Kidney epithelial cell (primary cell): ENCODE results near the gene SRSF8. TPM values are rescaled to one million over a fixed set of nuclear protein-coding genes. Genes with fewer than 3 reads are reported as not detected.

ENCODE experiments used
- DNase-seq: peaks from one replicate; pipeline ENCODE4 v3.0.0-alpha.2; 2010; ENCODE audit warnings: low read depth
- H3K27me3 ChIP-seq: 2 replicates; pipeline ENCODE4 v1.6.0; 2011; ENCODE audit warnings: low read length; ENCODE audit not compliant: control insufficient read depth, insufficient read depth
- H3K36me3 ChIP-seq: 2 replicates; pipeline ENCODE4 v1.5.1; 2011; ENCODE audit warnings: low read length; ENCODE audit not compliant: control insufficient read depth, insufficient read depth
- H3K4me3 ChIP-seq: 2 replicates; pipeline ENCODE4 v1.5.1; 2011; ENCODE audit warnings: low read depth, mild to moderate bottlenecking, control low read depth, low read length
- total RNA-seq: library from RNA; depleted of rRNA; stranded (reverse); fragments of >200 nt; gene quantifications from 2 replicates; pipeline ENCODE4 v1.2.3, GENCODE V29; 2015
- TF ChIP-seq, protein P1 (sequence below): IDR thresholded peaks from 2 replicates; pipeline ENCODE4 v1.5.1; 2011; ENCODE audit warnings: mild to moderate bottlenecking, moderate library complexity, low read length, control low read depth, inconsistent platforms; ENCODE audit not compliant: insufficient read depth, poor library complexity, severe bottlenecking

SRSF8 gene
- total RNA-seq, 1 donor from 2014 or later = 34.2 TPM

DNA sequence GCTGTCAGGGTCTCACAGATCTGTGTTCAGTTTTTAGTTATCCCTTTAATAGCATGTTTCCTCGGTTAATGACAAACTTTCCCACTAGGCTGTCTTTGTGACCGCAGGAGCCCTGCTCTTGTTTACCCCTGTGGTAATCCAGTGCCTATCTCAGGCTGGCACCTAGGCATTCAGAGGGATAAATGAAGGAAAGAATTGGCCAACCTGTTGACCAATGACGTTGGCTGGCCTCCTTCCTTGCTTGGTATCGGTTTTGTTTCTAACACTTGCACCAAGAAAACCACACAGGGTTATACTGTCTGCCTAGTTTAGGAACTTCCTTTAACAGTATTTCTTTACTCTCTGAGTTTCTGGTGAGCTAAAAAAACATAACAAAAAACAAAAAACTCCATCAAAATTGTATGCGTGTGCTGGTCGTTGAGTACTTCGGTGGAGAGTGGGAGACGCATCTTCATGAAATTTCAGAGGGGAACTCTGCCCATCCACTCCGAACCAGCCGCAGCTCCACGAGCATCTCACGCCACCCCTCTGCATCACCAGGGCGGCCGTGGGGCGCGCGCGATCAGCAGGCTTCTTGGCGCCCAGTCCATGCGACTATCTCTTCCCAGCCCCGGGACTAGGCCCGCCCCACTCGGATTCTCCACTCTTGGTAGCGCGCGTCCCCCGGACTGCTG, 22.4 kb downstream of the SRSF8 start:
- TF ChIP-seq, protein P1, sequence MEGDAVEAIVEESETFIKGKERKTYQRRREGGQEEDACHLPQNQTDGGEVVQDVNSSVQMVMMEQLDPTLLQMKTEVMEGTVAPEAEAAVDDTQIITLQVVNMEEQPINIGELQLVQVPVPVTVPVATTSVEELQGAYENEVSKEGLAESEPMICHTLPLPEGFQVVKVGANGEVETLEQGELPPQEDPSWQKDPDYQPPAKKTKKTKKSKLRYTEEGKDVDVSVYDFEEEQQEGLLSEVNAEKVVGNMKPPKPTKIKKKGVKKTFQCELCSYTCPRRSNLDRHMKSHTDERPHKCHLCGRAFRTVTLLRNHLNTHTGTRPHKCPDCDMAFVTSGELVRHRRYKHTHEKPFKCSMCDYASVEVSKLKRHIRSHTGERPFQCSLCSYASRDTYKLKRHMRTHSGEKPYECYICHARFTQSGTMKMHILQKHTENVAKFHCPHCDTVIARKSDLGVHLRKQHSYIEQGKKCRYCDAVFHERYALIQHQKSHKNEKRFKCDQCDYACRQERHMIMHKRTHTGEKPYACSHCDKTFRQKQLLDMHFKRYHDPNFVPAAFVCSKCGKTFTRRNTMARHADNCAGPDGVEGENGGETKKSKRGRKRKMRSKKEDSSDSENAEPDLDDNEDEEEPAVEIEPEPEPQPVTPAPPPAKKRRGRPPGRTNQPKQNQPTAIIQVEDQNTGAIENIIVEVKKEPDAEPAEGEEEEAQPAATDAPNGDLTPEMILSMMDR = no peak
- no peaks in the 10 kb centered on the region for H3K27me3 ChIP-seq
- no peaks in the 10 kb centered on the region for H3K36me3 ChIP-seq
- H3K4me3 ChIP-seq = peak overlapping the region; percentile 76
- DNase-seq = no peak

DNA sequence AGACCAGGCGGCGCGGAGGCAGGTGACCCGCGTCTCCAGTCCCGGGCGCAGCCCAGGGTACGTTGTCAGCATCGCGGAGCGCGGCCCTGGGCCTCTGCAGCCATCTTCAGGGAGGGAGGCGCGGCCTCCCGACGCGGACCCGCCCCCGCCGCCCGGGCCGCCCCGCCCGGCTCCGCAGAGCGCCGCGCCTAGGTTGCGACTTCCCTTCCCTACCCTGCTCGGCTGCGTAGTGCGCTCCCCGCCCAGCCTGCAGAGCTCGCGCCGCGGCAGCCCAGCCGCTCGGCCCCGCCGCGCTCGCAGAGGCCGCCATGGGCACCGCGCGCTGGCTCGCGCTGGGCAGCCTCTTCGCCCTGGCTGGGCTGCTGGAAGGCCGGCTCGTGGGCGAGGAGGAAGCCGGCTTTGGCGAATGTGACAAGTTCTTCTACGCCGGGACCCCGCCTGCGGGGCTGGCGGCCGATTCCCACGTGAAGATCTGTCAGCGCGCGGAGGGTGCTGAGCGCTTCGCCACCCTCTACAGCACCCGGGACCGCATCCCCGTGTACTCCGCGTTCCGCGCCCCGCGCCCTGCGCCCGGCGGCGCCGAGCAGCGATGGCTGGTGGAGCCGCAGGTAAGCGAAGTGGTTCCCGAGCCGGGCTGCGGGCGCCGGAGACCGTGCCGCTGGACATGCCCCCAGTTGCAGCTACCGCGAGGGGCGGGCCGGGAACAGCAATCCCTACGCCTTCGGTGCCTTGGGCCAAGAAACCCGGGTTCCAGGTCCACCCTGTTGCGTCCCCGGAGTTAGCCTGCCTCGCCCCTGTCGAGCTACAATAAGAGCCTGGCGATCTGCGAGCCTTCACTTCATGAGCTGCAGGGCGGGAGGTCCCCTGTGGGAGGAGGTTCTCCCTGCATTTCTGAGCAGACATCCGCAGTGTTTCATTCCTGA, 23.2 kb downstream of the SRSF8 start, which contains the start of gene ENDOD1:
Gene ENDOD1 (plus strand): TSS at position 227 of the 923 bp plus-strand sequence. CDS start 82 bp downstream, at position 309.
- TF ChIP-seq, protein P1 = peak; percentile 17
- Histone ChIP-seq H3K36me3 (no peaks in the 10 kb centered on the region), H3K27me3 (no peaks in the 10 kb centered on the region), H3K4me3 (peak within 1 kb of the TSS; percentile 76)
- DNase-seq = no peak

DNA sequence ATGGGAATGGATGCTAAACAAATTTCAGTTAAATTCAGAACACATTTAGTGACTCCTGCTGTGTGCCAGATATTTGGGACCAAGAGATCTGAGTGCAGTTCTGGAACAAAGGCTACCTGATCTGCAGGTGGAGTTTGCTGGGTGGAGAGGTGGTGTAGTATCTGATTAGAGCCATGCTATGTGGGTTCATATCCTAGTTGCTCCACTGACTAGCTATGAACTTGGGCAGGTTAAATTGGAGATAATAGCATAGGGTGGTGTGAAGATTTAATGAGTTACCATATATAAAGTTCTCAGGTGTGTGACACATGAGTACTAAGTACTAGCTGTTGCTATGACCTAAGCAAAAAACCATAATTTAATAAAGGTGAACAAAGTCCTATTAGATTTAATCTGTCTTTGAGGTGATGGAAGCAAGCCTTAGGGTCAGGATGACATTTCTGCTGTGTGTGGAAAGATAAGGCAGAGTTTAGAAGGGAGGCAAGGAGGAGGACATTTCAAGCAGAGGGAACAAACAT, 25.0 kb downstream of the SRSF8 start:
- Histone ChIP-seq H3K27me3 (no peaks in the 10 kb centered on the region), H3K36me3 (no peaks in the 10 kb centered on the region), H3K4me3 (no peak overlapping the region)
- DNase-seq = no peak
- TF ChIP-seq, protein P1 = no peak

DNA sequence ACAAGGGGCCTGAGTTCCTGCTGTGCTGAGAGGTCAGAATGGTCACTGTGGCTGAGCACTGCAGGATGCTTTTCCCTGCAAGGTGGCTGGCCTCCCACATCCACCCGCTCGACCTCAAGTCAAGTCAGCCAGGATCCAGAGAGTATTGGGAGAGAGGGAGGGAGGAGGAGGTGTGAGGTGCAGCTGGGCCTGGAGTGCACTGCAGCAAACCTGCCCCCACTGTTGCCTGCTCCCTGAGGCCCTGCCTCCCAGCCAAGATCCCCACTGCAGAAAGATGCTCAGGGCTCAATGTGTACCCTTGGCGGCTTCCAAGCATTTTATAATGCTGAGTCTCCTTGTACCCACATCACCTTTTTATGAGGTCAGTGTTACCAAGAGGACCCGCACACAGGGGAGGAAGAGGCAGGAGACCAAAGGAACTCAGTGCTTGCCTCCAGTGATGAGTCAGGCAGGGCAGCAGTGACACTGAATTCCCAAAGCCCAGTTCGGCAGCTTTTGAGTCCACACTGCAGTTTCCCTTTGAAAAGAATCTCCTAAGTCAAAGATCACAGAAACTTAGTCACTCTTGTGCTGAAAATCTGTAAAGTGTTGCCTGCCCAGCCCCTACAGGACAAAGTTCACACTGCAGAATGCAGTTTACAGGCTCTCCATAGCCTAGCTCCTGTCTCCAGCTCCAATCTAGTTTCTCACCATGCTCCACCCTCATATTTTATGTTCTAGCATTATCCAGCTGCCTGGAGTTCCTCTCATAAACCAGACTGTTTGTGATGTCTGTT, 26.0 kb downstream of the SRSF8 start:
- H3K27me3 ChIP-seq = no peaks in the 10 kb centered on the region
- no peaks in the 10 kb centered on the region for H3K36me3 ChIP-seq
- no peak for DNase-seq
- TF ChIP-seq, protein P1 = peak; percentile 56
- H3K4me3 ChIP-seq = no peak overlapping the region

DNA sequence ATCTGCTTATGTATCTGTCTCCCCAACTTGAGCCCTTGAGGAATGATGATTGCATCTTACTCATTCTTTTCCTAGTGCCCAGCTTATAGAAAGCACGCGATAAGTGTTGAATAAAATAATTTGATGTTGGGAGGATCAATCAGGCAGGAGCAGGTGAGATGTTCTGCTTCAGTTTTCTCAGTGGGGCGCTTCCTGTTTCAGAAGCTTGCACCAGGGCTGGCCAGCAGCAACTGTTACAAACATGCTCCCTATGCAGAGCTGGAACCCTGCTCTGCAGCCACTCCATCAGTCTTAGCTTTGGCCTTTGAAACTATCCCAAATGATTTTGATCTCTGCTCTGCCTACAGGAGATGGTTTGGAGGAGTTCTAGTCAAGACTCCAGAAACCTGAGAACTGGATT, 26.8 kb downstream of the SRSF8 start:
- TF ChIP-seq, protein P1 = no peak
- no peak overlapping the region for H3K4me3 ChIP-seq
- no peak for DNase-seq
- no peaks in the 10 kb centered on the region for H3K27me3 ChIP-seq
- no peaks in the 10 kb centered on the region for H3K36me3 ChIP-seq
